ENCODE data around the gene CBLN3.

The CBLN3 gene

GRCh38 chr14:24411443-24412389 is 17.8 kb downstream of the CBLN3 start:
- DNase-seq (ENCODE audit: low read depth, low spot score): peak; percentile 51

GRCh38 chr14:24409956-24410355 is 19.5 kb downstream of the CBLN3 start:
- DNase-seq (ENCODE audit: low read depth, low spot score): no peak

More at GRCh38 chr14:24411443-24412389, 17.8 kb downstream of the CBLN3 start:
- H3K4me3 ChIP-seq (ENCODE audit: low read length): no peak overlapping the region

GRCh38 chr14:24409192-24409591 is 20.3 kb downstream of the CBLN3 start:
- no peak overlapping the region for H3K4me3 ChIP-seq (ENCODE audit: low read length)
- no peak for DNase-seq (ENCODE audit: low read depth, low spot score)

More at GRCh38 chr14:24409956-24410355, 19.5 kb downstream of the CBLN3 start:
- H3K4me3 ChIP-seq (ENCODE audit: low read length): no peak overlapping the region

- no peak for DNase-seq (ENCODE audit: low read depth, low spot score)
- no peak overlapping the region for H3K4me3 ChIP-seq (ENCODE audit: low read length)
Observed at GRCh38 chr14:24408764-24409163, 20.7 kb downstream of the CBLN3 start.

- H3K4me3 ChIP-seq (ENCODE audit: low read length): no peak overlapping the region
- DNase-seq (ENCODE audit: low read depth, low spot score): no peak
Observed at GRCh38 chr14:24407608-24408325, 21.7 kb downstream of the CBLN3 start.

GRCh38 chr14:24406416-24406815 is 23.1 kb downstream of the CBLN3 start:
- DNase-seq (ENCODE audit: low read depth, low spot score): no peak
- H3K4me3 ChIP-seq (ENCODE audit: low read length): no peak overlapping the region

GRCh38 chr14:24404814-24405213 is 24.7 kb downstream of the CBLN3 start:
- no peak overlapping the region for H3K4me3 ChIP-seq (ENCODE audit: low read length)

GRCh38 chr14:24403294-24403998 is 26.0 kb downstream of the CBLN3 start:
- no peak overlapping the region for H3K4me3 ChIP-seq (ENCODE audit: low read length)
- DNase-seq (ENCODE audit: low read depth, low spot score): no peak

More at GRCh38 chr14:24404814-24405213, 24.7 kb downstream of the CBLN3 start:
- DNase-seq (ENCODE audit: low read depth, low spot score): no peak

- no peak for DNase-seq (ENCODE audit: low read depth, low spot score)
- H3K4me3 ChIP-seq (ENCODE audit: low read length): no peak overlapping the region
Observed at GRCh38 chr14:24401810-24402702, 27.4 kb downstream of the CBLN3 start.

GRCh38 chr14:24399999-24400718 is 29.3 kb downstream of the CBLN3 start:
- no peak for DNase-seq (ENCODE audit: low read depth, low spot score)
- no peak overlapping the region for H3K4me3 ChIP-seq (ENCODE audit: low read length)

- DNase-seq (ENCODE audit: low read depth, low spot score): no peak
- H3K4me3 ChIP-seq (ENCODE audit: low read length): no peak overlapping the region
Observed at GRCh38 chr14:24399447-24399822, 30.0 kb downstream of the CBLN3 start.

- no peak within 1 kb of the TSS for H3K4me3 ChIP-seq (ENCODE audit: low read length)
- no peak for DNase-seq (ENCODE audit: low read depth, low spot score)
Observed at GRCh38 chr14:24398653-24399446, 30.6 kb downstream of the CBLN3 start, which contains the start of gene NYNRIN. Gene NYNRIN (plus strand): TSS chr14:24399003. CDS start chr14:24399247, 244 bp downstream.

GRCh38 chr14:24398293-24398652 is 31.2 kb downstream of the CBLN3 start:
- DNase-seq (ENCODE audit: low read depth, low spot score): no peak
- H3K4me3 ChIP-seq (ENCODE audit: low read length): no peak overlapping the region

- DNase-seq (ENCODE audit: low read depth, low spot score): no peak
- no peak overlapping the region for H3K4me3 ChIP-seq (ENCODE audit: low read length)
Observed at GRCh38 chr14:24397639-24398292, 31.7 kb downstream of the CBLN3 start.

GRCh38 chr14:24395609-24396582 is 33.6 kb downstream of the CBLN3 start:
- DNase-seq (ENCODE audit: low read depth, low spot score): no peak
- H3K4me3 ChIP-seq (ENCODE audit: low read length): no peak overlapping the region

GRCh38 chr14:24394275-24394674 is 35.2 kb downstream of the CBLN3 start:
- DNase-seq (ENCODE audit: low read depth, low spot score): peak; percentile 21
- no peak overlapping the region for H3K4me3 ChIP-seq (ENCODE audit: low read length)

Measured in Jurkat, Clone E6-1 (cell line).